ENCODE measurements around the gene ABCA13.

Gene ABCA13

GRCh38 chr7:48365010-48365409, 193.8 kb downstream of the ABCA13 start:
- no peak for DNase-seq (ENCODE audit: low read depth in 3 of 3)

- no peak for DNase-seq (ENCODE audit: low read depth in 3 of 3)
Measured at GRCh38 chr7:48366096-48366495, 194.8 kb downstream of the ABCA13 start.

- DNase-seq (ENCODE audit: low read depth in 3 of 3) = no peak
Measured at GRCh38 chr7:48376263-48376662, 205.0 kb downstream of the ABCA13 start.

- DNase-seq (ENCODE audit: low read depth in 3 of 3) = no peak
Measured at GRCh38 chr7:48380921-48381320, 209.7 kb downstream of the ABCA13 start.

- DNase-seq (ENCODE audit: low read depth in 3 of 3) = no peak
Measured at GRCh38 chr7:48381571-48381970, 210.3 kb downstream of the ABCA13 start.

GRCh38 chr7:48384180-48384752, 213.0 kb downstream of the ABCA13 start:
- DNase-seq (ENCODE audit: low read depth in 3 of 3) = no peak

GRCh38 chr7:48387932-48388331, 216.7 kb downstream of the ABCA13 start:
- DNase-seq (ENCODE audit: low read depth in 3 of 3) = no peak

GRCh38 chr7:48388911-48389310, 217.7 kb downstream of the ABCA13 start:
- no peak for DNase-seq (ENCODE audit: low read depth in 3 of 3)

GRCh38 chr7:48389977-48390376, 218.7 kb downstream of the ABCA13 start:
- DNase-seq (ENCODE audit: low read depth in 3 of 3) = no peak

GRCh38 chr7:48390388-48391327, 219.4 kb downstream of the ABCA13 start:
- DNase-seq (ENCODE audit: low read depth in 3 of 3) = no peak

- no peak for DNase-seq (ENCODE audit: low read depth in 3 of 3)
Measured at GRCh38 chr7:48398191-48398590, 226.9 kb downstream of the ABCA13 start.

- no peak for DNase-seq (ENCODE audit: low read depth in 3 of 3)
Measured at GRCh38 chr7:48402721-48403120, 231.5 kb downstream of the ABCA13 start.

GRCh38 chr7:48408731-48409130, 237.5 kb downstream of the ABCA13 start:
- no peak for DNase-seq (ENCODE audit: low read depth in 3 of 3)

GRCh38 chr7:48411619-48412018, 240.4 kb downstream of the ABCA13 start:
- DNase-seq (ENCODE audit: low read depth in 3 of 3) = no peak

GRCh38 chr7:48414011-48414732, 242.9 kb downstream of the ABCA13 start:
- no peak for DNase-seq (ENCODE audit: low read depth in 3 of 3)

- no peak for DNase-seq (ENCODE audit: low read depth in 3 of 3)
Measured at GRCh38 chr7:48416327-48416908, 245.2 kb downstream of the ABCA13 start.

GRCh38 chr7:48419401-48419800, 248.1 kb downstream of the ABCA13 start:
- DNase-seq (ENCODE audit: low read depth in 3 of 3) = no peak

GRCh38 chr7:48420206-48420605, 248.9 kb downstream of the ABCA13 start:
- DNase-seq (ENCODE audit: low read depth in 3 of 3) = no peak

- DNase-seq (ENCODE audit: low read depth in 3 of 3) = no peak
Measured at GRCh38 chr7:48421357-48421756, 250.1 kb downstream of the ABCA13 start.

GRCh38 chr7:48424731-48425130, 253.5 kb downstream of the ABCA13 start:
- DNase-seq (ENCODE audit: low read depth in 3 of 3) = no peak

GRCh38 chr7:48426331-48426965, 255.2 kb downstream of the ABCA13 start:
- DNase-seq (ENCODE audit: low read depth in 3 of 3) = no peak
